ENCODE measurements around the gene SLC4A5.
"Not testable (repeated sequence)": the region's sequence is repeated elsewhere in the genome, so short reads cannot be mapped to it uniquely, and the experiment has no call there.

Gene SLC4A5

DNA sequence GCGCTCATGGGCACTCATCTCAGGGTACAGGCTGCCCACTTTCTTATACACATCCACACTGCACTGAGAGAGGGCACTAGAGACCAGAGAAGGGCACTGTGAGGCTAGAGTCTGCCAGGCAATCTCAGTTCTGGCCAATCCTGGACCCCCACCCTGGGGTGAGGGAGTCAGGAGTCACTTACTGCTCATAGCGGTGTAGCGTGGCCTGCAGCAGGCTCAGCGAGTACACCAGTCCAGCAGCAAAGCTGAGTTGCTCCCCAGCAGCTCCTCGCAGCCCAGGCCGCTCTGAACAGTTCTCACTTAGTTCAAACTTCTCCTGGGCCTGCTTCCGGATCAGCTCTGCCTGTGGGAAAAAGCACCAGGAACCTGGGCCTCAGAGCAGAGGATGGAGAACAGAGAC lies 24.6 kb upstream of the SLC4A5 start:
- DNase-seq (ENCODE audit: low read depth) = no peak

DNA sequence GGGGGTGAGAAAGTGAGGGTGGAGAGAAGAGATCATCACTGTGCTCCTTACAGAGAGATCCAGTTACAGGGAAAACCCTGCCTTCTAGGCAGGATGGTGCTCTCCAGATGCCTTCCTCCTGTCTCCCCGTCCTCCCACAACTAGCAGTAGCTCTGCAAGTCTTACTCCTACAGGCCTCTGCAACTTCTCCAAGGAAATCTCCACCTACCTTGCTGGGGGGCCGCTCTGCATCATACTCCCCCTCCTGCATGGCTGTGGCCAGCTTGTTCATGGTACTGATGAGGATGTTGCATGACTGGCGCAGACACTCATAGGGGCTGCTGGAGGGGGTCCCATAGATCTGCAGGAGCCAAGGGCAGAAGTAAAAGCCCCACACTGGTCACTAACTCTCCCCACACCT lies 22.8 kb upstream of the SLC4A5 start:
- no peak for DNase-seq (ENCODE audit: low read depth)

DNA sequence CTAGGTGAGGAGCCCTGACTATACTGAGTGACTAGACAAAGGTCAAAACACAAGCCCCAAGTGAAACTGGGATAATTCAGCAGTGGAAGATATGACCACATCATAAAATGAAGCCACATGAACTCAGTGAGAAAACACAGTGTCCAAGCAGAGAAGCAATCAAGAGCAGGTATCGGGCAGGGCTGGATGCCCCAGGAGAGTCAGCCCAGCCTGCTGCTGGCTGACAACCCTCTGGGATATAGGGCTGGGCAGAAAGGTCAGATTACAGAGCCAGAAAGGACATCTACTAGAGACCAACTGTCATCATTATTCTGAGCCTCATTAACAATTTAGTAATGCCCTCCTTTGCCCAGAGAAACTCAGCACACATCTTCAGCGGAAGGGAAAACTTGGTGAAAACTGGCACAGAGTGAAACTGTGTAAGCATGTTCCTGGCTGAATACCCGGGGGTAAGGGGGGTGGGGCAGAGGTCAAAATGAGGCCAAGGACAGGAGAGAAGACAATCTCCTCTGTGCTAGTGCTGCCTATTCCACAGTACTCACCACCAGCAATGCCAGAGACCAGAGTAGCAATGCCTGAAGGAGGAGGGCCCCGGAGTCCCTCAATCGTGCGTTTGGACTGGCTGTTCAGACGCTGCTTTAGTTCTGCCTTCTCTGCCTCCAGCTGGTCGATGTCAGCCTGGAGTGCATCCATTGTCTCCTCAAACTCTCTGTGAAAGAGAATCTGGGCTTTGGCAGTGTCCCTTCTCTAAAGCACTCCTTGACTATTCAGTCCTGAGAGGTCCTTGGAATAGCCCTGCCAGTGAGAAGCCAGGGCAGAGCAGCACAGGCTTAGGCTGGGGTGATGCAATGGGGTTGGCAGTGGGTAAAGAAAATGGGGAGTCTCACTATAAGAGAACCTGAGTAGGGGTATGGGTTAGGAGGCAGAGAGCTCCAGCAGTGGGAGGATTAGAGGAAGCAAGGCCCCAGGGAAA lies 21.6 kb upstream of the SLC4A5 start:
- DNase-seq (ENCODE audit: low read depth) = no peak

DNA sequence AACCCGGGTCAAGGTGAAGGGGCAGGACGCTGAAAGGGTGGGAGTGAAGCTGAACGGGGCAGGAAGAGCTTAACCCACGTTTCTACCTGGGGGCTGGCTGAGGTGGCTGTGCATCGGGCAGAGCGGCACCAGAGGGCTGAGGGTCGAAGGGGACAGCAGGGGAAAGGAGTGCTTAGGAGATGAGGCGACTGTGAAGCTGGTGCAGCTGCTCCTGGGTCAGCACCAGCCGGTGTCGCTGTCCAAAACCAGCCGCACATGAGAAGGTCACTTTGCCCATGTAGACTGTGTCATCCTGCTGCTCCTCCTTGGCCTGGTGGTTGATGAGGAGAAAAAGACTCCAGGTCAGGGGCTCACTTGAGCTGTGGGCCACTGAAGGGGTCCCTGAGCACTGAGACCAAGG lies 18.1 kb upstream of the SLC4A5 start:
- no peak for DNase-seq (ENCODE audit: low read depth)

DNA sequence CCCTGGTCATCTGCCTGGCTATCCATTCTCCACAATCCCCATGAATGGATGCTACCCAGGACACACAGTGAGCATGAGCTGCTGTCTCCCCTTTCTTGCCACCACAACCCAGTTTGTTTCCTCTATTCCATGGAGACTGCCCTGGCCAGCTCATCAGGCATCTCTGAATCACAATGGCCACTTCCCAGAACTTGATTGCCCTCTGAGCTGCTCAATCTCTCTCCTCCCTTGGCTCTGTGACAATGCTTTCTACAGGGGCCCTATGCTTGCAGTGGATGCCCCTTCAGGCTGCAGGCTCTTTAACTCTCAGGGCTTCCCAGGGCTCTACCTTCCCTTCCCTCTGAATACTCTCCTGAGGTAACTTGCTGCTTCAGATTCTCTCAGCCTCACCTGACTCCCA lies 14.4 kb upstream of the SLC4A5 start:
- DNase-seq (ENCODE audit: low read depth) = no peak

DNA sequence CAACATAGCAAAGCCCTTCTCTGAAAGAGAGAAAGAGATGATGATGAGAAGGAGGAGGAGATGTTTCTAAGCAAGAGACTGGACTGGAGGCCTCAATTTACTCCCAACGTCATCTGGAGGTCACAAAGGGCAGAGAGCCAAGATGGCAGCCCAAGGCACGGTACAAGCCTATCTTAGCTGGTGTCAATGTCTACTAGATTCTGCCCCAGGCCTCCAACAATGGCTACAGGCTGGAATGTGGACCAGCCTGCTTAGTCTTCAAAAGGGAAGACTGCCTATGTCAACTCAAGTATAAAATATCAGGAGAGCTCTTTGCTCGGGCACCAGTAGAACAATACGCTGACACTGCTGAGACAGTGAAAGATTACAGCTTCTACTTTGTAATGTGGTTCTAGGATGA lies 6.7 kb upstream of the SLC4A5 start:
- DNase-seq (ENCODE audit: low read depth) = no peak

DNA sequence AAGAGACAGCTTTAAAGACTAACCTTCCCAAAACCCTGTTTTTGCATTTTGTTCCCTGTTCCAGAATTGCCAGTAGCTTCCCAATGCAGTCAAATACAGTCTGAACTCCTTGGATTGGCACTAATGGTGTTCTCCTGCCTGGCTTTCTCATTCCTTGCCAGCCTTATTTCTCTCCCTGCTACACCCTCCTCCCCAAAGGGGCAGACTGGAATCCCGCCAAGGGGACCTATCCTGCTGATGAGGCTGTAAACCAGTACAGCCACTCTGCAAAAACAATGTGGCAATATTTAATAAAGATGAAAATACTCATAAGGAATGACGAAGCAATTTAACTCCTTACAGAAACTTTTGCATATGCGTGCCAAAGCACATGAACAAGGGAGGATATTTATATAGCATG lies 4.5 kb upstream of the SLC4A5 start:
- DNase-seq (ENCODE audit: low read depth) = no peak

DNA sequence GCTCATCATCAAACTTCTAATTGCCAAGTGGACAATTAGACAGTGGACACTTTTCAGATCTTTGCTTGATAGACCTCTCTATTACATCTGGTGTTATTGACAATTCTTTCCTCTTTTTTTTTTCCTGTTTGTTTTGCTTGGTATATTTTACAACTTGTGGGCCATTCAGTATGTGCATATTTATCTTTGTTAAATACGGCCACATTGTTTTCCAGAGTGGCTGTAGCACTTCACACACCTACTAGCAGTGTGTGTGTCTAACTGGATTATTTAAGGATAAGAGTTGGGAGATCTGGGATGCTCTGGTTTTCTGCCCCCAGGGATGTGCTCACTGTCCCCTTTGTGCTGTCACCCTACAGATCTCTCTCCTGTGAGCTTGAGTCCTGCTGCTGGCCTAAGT lies 4.1 kb upstream of the SLC4A5 start:
- no peak for DNase-seq (ENCODE audit: low read depth)

DNA sequence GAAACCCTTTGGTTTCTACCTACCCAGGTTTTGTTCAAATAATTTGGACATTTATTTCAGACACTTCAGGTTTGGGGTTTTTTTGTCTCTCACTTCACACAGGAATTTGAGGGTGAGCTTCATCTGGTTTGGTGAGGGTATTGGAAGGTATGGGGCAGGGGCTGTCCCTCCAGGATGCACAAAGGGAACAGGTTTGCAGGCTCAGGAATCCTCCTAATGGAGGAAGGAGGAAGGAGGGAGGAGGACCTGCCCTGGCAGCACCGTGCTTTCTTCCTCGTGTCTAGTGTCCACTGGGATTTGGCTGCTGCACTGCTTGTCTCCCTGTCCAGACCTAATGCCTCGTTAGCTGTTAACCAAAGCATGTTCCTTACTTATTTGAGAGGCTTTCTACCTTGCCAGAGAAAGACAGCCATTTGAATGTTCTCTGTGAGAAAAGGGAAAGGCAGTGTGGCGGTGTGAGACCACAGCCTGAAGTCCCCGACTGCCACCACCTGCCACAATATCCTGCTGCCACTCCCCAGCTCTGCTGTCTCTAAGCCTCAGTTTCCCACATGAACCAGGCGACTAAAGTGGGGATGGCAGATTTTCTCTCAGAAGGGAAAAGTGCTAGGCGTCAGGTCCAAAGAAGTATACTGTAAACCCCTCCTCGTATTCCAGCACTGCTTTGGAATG lies 2.2 kb upstream of the SLC4A5 start:
- no peak for DNase-seq (ENCODE audit: low read depth)

DNA sequence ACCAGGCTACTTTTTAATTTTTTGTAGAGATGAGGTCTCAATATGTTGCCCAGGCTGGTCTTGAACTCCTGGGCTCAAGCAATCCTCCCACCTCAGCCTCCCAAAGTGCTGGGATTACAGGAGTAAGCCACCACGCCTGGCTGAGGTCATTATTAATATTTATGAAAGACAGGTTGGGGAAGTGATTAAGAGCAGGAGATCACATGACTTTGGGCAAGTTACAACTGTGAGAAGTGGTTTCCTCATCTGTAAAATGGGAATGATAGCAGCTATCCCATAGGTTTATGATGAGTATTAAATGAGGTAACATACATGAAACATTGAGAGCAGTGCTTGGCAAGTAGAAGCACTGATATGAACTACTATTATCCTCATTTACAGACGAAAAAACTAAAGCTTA lies 7.0 kb downstream of the SLC4A5 start:
- DNase-seq (ENCODE audit: low read depth) = not testable (repeated sequence)

DNA sequence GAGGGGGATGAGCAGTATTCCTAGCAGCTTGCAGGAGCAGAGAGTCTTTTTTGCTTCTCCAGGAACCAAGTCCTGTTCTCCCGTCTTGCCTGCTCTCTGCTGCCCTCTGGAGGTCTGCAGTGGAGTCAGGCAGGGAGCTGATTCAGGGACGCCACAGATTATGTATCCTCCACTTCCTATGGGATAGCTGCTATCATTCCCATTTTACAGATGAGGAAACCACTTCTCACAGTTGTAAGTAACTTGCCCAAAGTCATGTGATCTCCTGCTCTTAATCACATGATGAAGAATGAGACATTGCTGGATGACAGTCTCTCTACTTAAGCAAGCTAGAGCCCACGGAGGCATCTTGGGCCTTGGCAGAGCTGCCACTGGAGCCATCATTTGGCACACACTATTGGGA lies 8.3 kb downstream of the SLC4A5 start:
- DNase-seq (ENCODE audit: low read depth) = peak; percentile 57

DNA sequence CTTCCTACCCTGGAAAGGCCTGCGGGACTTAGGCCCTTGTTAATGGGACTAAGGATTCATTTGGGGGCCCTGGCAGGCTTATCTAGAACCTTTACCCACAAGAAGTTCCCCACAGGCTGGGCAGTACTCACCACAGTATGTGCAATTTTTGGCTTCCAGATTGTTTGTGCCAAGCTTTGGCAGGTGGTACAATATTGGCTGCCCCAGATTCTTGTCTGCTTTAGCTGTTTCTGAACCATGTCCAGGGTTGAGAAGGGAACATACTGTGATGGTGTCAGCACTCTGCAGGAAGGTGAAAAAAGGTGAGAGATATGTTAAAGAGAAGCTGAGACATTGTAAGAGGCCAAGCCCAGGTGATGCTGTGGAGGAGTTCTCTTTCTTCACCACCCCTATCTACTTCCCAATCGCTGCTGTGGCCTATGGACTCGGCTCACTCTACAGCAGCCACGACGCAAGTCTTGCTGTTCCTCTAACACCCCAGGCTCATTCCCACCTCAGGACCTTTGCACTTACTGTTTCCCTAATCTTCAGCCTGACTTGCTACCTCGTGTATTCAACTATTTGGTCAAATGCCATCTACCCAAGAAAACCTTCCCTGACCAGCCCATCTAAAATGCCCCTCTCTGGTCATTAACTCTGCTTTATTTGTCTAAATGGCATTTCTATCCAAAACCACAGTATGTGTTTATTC lies 9.2 kb downstream of the SLC4A5 start:
- no peak for DNase-seq (ENCODE audit: low read depth)

DNA sequence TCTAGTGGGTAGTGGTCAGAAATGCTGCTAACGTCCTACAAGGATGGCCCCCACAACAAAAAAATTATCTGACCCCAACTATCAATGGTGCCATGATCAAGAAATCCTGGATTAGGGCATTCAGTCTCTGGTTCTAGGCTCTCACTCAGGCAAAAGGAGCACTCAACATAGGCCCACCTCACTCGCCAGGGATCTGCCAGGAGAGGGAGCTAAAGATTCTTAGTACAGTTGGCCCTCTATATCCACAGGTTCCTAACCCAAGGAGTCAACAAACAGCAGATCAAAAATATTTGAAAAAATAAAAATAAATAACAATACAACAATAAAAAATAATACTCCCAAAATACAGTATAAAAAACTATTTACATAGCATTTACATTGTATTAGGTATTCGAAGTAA lies 10.0 kb downstream of the SLC4A5 start:
- no peak for DNase-seq (ENCODE audit: low read depth)

DNA sequence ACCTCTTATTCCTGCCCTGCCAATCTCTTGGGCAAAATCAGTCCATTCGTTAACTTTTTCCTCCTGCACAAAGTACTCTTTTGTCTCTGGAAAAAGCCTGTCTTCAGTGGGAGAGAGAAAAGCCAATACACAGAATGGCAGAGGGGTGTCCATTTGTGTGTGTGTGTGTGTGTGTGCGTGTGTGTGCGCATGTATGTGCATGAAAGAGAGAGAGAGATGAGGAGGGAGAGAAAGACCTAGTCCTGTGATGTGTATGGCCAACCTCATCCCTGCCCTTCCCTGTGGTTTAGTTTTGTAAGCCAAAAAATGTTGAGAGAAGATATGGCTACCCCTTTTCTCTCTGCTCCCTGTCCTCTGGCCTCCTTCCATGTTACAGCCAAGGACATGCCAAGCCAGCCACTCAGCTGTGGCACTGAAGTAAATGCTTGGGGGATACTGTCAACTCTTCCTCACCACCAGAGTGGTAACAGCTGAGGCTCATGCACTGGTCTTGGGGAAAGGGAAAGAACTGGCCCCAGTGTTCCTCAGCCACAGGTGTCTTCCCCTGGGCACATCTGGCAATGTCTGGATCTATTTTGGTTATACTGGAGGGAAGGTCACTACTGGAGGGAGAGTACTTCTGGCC lies 10.6 kb downstream of the SLC4A5 start:
- no peak for DNase-seq (ENCODE audit: low read depth)

DNA sequence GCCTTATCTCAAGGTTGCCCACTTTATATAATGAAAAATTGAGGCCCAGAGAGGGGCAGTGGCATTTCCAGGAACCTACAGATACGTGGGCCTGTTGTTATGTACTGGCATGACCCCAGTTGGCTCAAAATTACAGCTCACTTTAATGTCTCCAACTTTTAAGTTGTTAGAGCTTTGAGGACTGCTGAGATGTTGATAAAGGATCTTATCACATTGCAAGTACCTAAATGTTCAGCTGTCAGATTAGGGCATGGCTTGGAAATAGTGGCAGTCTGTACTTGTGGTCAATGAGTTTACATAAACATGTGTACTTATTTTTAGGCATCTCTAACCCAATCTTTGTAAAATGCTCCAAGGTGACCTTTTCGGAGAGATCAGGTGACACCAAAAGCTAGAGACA lies 14.6 kb downstream of the SLC4A5 start:
- DNase-seq (ENCODE audit: low read depth) = no peak

DNA sequence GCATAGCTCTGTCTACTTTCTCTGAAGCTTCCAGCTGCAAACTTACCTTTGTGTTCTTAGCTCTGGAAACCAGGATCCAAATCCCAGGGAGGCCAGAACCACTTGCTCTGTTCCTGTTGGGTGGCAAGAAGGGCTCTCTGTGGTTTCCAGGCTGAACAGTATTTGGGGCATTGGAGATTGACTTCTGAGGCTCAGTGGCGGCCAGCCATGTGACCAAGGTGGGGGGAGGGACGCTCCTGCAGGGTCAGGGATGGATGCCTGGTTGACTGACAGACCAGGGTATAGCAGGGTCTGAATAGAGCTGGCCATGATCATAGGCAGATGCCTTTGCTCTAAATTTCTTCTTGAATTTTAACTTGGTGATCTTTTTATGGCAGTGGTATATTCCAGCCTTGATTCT lies 15.1 kb downstream of the SLC4A5 start:
- no peak for DNase-seq (ENCODE audit: low read depth)

DNA sequence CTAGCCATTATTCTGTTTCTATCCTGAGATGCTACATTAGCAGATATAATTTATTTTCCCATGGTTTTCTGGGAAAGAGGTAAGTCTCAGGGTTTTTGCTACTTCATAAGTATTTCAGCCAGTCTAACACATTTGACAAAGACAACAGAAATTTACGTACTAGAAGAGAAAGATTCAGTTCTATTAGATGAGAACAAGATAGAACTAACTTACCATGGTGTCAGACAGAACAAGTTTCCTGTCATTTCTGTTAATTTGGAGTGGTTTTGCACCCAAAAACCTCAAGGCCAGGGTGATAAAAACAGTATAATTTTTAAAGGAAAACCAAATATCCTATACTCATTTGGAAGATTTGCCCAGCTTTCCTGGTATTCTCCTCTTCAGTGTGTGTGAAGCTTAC lies 15.6 kb downstream of the SLC4A5 start:
- no peak for DNase-seq (ENCODE audit: low read depth)

DNA sequence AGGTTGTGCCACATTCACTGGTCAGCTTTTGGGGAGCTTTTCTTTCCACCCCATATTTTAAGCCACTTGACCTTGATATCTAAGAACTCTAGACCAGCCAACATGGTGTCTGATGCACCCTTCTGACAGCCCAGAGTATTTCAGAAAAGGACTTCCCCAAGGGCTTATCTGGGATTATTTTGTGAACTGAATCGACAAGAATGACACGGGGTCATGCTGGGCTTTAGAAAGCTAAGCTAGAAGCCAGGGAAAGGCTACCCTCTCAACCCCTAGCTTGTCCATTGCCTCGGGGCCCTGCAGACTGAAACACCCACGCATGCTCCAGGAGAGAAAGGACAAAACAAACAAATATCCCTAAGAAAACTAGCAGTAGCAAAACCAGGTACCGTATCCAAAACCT lies 16.0 kb downstream of the SLC4A5 start:
- DNase-seq (ENCODE audit: low read depth) = no peak

DNA sequence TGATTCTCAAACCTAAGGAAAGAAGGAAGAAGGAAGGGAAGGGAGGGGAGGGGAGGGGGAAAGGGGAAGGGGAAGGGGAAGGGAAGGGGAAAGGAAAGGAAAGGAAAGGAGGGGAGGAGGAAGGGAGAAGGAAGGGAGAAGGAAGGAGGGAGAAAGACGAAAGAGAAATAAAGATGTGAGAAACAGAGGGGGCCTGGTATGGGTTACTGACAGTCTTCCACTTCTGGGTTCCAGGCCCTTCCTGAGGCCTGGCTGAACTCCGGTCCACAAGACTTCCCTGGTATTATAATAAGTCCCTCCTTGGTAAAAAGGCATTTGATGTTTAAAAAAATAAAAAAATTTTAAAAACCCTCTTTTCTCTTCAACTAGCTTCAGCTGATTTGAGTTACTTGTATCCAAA lies 17.4 kb downstream of the SLC4A5 start:
- no peak for DNase-seq (ENCODE audit: low read depth)

DNA sequence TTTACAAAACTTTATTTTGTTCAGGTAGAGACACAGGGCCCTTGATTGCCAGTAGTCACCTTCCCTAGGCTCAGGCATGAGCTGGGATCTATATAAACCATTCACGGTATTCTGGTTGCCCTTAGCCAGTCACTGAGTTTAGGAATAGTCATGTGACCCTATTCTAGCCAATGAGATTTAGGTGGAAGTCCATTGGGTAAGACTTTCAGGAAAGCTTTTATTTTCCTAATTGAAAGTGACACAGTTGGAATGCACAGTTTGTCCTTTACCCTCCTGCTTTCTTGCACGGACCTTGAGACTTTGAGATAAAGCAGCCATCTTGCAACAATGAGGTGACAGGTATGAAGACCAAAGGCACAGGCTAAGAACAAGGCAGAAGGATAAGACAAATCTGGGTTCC lies 21.5 kb downstream of the SLC4A5 start:
- DNase-seq (ENCODE audit: low read depth) = no peak

DNA sequence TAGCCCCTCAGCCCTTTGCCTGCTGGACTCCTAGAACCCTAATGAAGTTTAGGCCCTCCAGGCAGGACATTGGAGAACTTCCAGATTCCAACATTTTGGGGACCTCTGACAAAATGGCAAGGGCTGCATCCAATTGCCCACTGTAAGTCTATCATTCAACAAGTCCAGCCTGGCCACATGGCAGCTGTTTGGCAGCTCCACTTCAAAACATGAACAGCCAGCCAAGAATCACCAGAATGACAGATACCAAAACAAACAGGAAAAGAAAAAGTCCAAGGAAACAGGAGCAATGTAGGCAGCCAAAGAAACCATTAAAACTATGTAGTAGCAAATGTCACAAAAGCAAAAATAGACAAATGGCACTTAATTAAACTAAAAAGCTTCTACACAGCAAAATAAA lies 25.5 kb downstream of the SLC4A5 start:
- DNase-seq (ENCODE audit: low read depth) = no peak

DNA sequence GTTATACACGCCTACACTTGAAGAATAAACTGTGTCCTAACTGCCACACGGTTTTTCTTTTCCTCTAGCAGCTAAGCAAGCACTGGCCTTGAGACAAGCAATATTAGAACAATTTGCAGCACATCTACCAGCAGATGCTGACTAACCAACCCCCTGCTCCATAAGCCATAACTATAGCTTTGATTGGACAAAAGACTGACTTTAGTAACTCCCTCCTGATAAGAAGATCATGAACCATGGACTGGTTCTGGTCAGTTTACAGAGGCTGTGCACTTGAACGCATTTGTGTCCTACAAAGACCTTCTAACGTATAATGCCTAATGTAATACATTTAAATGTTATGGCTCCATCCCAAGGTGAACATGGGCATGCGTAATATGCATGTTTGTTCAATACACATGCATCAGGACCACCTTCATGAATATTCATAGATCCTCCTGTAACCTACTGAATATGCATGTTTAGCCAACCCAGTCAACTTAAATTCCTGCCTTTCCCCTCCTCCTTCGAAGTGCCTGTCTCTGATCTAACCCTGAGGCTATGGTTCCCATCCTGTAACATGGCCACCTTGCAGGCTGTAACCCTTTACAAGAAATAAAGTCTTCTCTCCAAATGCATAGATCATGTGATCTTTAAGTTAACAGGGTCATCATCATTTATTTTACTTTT lies 26.5 kb downstream of the SLC4A5 start:
- DNase-seq (ENCODE audit: low read depth) = no peak
